Measurements from ENCODE around the gene CLEC11A.

DNA sequence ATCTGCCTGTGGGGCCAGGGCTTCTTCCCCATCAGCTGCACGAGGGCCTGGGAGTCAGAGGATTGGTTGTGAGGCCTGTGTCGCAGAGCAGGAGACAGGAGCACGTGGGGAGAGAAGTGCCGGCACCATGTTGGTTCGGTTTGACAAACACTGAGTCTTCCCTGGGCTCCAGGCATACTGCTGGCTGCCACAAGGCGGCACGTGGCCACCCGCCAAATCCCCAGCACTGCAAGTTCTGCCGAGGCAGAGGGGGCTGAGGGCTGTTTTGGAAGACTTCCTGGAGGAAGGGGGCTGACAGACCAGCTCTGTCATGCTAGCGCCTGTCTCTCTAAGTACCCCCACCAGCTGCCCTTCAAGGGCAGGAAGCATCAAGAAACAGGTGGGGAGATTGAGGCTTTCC is 13.1 kb upstream of the CLEC11A start:
- TF ChIP-seq POLR2A (IDR thresholded peaks at IDR 0.05) (no peak), CTCF (IDR thresholded peaks at IDR 0.05) (no peak)

Data from upper lobe of left lung (tissue), 4 donors.